Heart left ventricle (tissue), 13 donors: ENCODE measurements around the gene HUNK.

Experiments used
- CTCF ChIP-seq, 12 donors: fragments of 200-600 bp; sonication (generic) in 4 of 12; IDR thresholded peaks; one replicate each; pipeline versions ENCODE4 v1.5.0 to v1.8.0; 2018 to 2022; ENCODE audit warnings: antibody characterized with exemption in 12 of 12, mild to moderate bottlenecking in 5 of 12
- POLR2A ChIP-seq, 2 donors: fragments of 450-650 bp; IDR thresholded peaks; one replicate each; pipeline ENCODE4 v1.6.1; 2017; ENCODE audit warnings: antibody characterized with exemption in 2 of 2, mild to moderate bottlenecking in 2 of 2, moderate library complexity in 2 of 2
- donor health status: ischemic (EF 13 %, LVEDD 7.1; RV severe dilation, severe dysfunction).
- donor health status: DM: no; HTN: yes; CAD: no.
- donor health status: DM: no; HTN: no; CAD: no.
- donor health status: ischemic (EF 25% LVEDD 6.9; RV normal size, moderate dysfunction).
- donor health status: ischemic (EF 25% LVEDD 5.7; RV mildly dilated, moderate dysfunction).
- donor health status: ischemic (EF 35%, LVEDD 5.7; RV mildly dilated, moderate dysfunction).
- donor health status: nonischemic (EF 11% LVEDD 7.7; RV severe dilation, severe dysfunction).
- donor health status: DM: yes; HTN: yes; CAD: no.
- donor health status: PGD.
- donor health status: ischemic (EF 29% LVEDD 5.4; RV normal size, mild dysfunction).
- donor health status: nonischemic (EF 23%, LVEDD 6.1; RV moderate dilation, normal function).

- TF ChIP-seq CTCF (IDR thresholded peaks at IDR 0.05) (no peak), POLR2A (IDR thresholded peaks at IDR 0.05) (no peak)
These were observed 12.3 kb downstream of the HUNK start for GRCh38 chr21:31885146-31885545.
